CD1c-positive myeloid dendritic cell (primary cell): ENCODE measurements around the gene ZYG11B.
"Not testable (repeated sequence)": the region's sequence is repeated elsewhere in the genome, so short reads cannot be mapped to it uniquely, and the experiment has no call there.

ENCODE experiments used
- DNase-seq: peaks from one replicate; pipeline ENCODE4 v3.0.0-alpha.2; 2016; ENCODE audit errors: extremely low spot score

The ZYG11B gene

DNA sequence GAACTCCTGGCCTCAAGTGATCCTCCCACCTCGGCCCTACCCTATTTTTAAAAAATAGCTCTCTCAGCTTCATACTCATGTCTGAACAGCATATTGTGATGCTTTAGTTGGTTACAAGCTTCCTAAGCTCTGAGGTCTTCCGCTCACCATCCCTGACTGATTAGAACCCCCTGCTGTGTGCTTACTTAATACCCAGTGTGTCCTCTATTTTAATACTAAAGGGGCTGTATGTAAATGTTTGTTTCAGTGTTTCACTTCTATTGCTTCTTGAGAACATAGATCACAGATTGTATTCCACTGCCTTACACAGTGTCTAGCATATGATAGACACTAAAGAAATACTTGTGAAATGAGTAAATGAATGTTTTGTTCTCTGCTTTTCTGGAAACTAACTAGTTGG, 29.8 kb downstream of the ZYG11B start:
- DNase-seq = no peak

DNA sequence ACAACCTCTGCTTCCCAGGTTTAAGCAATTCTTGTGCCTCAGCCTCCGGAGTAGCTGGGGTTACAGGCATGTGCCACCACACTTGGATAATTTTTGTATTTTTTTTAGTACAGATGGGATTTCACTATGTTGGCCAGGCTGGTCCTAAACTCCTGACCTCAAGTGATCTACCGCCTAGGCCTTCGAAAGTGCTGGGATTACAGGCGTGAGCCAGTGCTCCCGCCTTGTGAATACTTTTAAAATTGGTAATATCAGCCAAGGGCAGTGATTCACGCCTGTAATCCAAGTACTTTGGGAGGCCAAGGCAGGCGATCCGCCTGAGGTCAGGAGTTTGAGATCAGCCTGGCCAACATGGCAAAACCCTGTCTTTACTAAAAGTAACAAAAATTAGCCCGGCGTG, 33.7 kb downstream of the ZYG11B start:
- DNase-seq = no peak

DNA sequence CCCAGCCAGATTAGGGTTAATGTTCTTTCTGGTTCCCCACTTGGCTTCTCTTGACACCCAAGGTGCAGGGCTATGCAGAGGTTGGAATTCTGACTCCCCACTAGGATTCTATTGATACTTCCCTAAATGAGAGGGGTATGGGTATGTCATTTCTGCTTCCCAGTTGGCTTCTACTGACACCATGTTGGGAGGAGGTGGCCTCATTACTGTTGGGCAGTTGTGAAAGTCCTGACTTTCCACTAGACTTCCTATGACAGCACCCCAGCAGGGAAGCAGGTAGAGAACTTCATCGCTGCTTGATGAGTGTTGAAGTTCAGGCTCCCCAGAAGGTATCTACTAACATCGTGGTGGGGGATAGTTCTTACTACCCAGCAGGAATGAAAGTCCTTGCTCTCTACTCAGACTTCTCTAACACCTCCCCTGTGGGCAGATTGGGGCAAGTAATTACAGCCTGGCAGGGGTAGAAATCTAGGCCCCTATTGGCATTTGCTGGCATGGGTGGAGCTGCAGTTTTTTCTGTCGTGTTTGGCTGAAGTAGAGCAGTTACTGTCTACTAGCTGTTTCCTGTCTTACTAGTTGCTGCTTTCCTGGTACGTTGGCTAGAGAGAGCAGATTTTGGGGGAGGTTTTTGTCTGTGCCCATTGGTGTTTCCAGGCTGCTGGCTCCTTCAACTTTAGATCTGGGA, 41.5 kb downstream of the ZYG11B start:
- DNase-seq = no peak

DNA sequence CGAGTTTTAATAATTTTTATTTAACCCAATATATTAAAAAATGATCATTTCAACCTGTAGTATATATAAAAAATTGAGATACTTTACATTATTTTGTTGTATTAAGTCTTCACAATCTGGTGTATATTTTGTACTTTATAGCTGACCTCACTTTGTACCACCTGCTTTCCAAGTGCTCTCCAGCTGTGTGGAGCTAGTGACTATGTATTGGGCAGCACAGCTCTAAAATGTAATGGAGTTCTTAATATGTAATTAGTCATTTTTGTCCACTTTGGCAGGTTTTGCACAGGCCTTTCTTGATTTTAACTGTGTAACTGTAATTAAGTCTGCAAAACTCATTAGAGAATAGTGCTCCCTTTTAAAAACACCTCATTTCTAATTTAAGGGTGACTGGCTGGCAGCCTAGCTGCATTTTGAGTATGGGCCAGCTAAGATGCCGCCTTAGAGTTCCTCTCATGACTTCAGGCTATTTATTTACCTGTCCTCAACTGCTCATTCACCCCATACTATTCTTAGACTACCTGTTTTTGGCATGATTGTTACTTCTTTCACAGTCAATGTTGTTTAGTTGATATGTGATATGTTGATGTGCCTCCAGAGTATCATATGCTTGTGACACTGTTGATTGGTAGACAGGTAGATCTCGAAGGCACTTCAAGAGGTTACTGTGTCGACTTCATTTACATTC, 43.2 kb downstream of the ZYG11B start:
- no peak for DNase-seq

DNA sequence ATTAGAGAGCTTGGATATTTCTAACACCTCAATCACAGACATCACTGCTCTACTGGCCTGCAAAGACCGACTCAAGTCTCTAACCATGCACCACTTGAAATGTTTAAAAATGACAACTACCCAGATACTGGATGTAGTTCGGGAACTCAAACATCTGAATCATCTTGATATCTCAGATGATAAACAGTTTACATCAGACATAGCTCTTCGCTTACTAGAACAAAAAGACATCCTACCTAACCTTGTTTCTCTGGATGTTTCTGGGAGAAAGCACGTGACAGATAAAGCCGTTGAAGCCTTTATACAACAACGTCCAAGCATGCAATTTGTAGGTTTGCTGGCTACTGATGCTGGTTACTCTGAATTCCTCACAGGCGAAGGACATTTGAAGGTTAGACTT, 45.1 kb downstream of the ZYG11B start:
- no peak for DNase-seq

DNA sequence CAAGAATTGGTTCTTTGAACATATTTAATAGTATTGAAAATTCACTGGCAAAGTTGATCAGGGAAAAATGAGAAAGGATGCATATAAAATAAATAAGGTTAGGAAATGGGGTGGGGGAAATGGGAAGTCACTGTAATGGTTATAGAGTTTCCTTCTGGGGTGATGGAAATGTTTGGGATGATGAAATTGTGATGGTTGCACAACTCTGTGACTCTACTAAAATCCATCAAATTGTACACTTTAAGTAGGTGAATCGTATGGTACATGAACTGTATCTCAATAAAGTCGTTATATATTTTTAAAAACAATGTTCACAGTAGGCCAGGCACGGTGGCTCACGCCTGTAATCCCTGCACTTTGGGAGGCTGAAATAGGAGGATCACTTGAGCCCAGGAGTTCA, 59.9 kb downstream of the ZYG11B start:
- DNase-seq = no peak

DNA sequence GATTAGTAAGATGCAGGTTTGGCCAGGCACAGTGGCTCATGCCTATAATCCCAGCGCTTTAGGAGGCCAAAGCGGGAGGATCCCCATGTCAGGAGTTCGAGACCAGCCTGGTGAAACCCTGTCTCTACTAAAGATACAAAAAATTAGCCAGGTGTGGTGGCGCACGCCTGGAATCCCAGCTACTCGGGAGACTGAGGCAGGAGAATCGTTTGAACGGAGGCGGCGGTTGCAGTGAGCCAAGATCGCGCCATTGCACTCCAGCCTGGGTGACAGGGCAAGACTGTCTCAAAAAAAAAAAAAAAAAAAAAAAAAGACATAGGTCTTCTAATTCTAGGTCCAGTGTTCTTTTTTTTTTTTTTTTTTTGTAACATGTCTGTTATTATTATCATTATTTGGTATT, 64.2 kb downstream of the ZYG11B start:
- not testable (repeated sequence) for DNase-seq

DNA sequence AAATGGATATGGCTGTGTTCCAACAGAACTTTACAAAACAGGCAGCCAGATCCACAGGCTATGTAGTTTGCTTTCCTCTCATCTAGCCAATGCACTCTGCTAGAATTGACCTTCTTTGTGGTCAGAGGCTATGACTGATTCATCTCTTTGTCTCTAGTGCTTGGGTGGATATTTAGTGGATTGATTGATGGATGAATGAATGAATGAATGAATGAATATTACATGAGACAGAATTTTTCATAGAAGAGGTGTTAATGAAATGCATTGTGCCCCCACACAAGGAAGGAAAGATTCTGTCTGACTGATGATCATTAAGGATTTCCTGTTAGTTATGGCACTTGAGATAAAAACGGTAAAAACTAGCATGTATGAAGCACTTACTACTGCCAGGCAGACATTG, 65.8 kb downstream of the ZYG11B start:
- no peak for DNase-seq

DNA sequence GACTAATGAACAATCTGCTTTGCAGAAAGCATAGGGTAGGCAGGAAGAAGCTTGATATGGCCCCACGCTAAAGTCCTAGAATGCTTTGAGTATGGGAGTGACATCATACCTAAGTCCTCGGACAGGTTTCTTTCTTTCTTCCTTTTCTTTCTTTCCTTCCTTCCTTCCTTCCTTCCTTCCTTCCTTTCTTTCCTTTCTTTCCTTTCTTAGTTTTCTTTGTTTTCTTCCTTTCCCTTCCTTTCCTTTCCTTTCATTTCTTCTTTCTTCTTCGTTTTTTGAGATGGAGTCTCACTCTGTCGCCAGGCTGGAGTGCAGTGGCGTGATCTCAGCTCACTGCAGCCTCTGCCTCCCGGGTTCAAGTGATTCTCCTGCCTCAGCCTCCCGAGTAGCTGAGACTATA, 67.5 kb downstream of the ZYG11B start:
- not testable (repeated sequence) for DNase-seq

DNA sequence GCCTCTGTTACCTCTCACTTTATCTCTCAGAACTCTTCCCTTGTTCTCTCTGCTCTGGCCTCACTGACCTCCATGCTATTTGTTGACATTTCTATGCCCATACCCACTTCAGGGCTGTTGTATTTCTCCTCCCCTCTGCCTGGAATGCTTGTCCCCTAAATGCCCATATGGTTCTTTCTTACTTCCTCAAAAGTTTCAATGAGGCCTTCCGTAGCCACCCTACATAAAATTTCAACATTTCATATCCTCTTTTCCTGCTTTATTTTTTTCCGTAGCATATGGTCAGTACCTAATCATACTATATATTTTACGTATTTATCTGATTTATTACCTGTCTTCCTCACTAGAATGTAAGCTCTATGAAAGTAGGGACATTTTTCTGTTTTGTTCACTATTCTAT, 69.2 kb downstream of the ZYG11B start:
- peak; percentile 39 for DNase-seq

DNA sequence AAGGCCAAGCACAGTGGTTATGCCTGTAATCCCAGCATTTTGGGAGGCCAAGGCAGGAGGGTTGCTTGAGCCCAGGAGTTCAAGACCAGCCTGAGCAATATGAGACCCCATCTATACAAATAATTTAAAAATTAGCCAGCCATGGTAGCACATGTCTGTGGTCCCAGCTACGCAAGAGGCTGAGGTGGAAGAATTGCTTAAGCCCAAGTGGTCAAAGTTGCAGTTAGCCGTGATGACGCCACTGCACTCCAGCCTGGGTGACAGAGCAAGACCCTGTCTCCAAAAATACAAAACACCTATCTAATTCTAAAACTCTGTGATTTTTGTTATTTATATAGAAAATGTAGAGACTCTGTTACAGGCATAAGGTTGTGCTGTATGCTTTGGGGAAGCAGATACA, 72.1 kb downstream of the ZYG11B start:
- no peak for DNase-seq

DNA sequence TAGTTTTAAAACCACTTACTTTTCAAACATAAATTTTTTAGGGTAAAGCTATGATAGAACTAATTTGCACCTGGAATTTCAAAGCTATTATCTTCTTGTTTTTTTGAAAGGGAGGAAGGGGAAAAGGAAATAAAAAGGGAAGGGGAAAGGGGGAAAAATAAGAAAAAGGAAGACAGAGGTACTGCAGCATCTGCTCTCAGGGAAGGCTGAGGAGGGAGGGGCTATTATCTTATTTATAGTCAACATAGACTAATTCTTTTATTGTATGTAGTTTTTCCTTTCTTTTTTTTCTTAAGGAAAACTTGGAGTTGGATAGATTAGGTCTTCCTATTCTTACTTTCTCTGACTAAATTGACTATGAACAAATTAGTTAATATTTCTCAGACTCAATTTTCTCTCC, 74.8 kb downstream of the ZYG11B start:
- DNase-seq = no peak

DNA sequence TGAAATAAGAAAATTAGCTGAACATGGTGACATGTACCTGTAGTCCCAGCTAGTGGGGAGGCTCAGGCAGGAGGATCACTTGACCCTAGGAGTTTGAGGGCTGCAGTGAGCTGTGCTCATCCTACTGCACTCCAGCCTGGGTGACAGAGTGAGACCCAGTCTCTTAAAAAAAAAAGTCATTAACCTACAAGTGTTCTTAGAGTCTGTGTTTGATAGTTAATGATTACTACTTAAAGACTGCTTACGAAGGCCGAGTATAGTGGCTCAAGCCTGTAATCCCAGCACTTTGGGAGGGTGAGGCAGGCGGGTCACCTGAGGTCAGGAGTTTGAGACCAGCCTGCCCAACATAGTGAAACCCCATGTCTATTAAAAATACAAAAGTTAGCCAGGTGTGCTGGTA, 77.8 kb downstream of the ZYG11B start:
- not testable (repeated sequence) for DNase-seq

DNA sequence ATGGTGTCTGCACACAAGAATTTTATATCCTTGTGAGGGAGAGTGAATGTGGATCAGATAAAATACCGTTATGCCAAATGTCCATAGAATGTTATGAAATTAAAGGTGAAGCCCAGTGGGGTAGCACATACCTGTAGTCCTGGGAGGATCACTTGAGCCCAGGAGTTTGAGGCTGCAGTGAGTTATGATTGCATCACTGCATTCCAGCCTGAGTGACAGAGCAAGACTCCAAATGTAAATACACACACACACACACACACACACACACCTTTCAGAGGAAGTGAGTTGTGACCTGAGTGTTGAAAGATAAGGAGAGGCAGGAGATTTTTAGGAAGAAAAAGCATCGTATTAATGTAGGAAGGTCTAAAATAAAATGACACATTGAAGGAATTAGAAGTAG, 88.2 kb downstream of the ZYG11B start:
- no peak for DNase-seq

DNA sequence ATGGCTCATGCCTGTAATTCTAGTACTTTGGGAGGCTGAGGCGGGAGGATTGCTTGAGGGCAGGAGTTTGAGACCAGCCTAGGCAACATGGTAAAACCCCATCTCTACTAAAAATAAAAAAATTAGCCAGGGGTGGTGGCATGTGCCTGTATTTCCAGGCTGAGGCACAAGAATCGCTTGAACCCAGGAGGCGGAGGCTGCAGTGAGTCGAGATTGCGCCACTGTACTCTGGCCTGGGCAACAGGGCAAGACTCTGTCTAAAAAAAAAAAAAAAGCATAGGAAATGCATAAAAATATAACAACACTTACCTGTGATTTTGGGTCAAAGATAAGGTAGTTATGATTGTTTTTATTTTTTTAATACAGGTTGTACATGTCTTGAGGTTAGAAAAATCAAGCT, 94.6 kb downstream of the ZYG11B start:
- DNase-seq = not testable (repeated sequence)

DNA sequence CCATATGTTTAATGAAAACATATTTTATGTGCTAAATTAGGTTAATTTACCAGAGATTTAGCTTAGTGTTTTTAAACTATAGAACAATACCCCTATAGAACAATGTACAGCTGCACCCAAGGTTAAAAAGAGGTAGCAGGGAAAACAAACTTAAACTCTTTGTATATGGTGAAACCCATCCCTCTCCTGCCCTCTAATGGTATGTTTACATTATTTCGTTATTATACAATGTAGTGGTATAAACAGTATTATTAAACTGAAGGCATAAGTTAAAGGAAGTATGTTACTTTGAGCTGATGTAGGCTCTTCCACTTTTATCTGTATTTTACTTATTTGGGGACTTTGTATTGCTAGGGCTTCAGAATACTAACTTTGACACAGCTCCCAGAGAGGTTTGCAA, 99.6 kb downstream of the ZYG11B start:
- DNase-seq = peak; percentile 3

DNA sequence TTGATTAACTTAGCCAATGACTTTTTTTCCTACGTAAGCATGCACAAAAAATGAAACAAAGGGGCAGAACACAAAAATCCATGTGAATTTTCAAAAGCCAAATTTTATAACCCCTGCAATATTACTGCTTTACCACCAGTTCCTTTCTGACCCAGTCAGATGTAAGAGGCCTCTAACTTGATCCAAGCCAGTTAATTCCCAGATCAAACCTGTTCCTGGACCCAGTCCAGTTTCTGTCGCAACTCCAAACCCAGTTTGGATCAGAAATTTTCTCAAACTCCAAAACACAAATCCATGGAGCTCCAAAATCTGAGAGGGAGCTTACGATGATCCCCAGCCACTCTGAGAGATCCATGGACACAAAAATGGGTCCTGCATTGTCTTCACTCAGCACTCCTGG, 108.5 kb downstream of the ZYG11B start:
- no peak for DNase-seq

DNA sequence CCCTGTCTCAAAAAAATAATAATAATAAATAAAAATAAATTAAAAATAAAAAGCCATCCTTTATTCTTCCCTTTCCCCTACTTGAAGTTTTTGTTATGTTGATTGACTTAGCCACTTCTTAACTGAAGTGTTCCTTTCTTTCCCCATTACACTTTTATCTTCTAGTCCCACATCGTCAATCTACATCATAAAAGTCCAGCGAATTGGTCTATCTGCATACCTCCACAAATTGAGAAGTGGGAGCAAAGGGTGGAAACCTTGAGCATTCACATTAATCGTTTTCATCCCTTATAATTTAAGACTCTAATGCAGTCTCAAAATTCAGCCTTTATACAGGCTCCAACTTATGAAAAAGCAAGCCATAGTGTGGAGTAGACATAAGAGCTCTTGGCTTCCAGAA, 109.8 kb downstream of the ZYG11B start:
- no peak for DNase-seq

DNA sequence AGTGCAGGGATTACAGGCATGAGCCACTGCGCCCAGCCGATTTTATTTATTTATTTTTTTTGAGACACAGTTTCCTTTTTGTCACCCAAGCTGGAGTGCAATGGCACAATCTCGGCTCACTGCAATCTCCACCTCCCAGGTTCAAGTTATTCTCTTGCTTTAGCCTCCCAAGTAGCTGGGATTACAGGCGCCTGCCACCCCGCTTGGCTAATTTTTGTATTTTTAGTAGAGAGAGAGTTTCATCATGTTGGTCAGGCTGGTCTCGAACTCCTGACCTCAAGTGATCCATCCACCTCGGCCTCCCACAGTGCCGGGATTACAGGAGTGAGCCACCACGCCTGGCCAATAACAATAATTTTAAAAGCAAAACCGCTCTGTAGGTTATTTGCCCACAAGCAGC, 112.9 kb downstream of the ZYG11B start:
- DNase-seq = not testable (repeated sequence)

DNA sequence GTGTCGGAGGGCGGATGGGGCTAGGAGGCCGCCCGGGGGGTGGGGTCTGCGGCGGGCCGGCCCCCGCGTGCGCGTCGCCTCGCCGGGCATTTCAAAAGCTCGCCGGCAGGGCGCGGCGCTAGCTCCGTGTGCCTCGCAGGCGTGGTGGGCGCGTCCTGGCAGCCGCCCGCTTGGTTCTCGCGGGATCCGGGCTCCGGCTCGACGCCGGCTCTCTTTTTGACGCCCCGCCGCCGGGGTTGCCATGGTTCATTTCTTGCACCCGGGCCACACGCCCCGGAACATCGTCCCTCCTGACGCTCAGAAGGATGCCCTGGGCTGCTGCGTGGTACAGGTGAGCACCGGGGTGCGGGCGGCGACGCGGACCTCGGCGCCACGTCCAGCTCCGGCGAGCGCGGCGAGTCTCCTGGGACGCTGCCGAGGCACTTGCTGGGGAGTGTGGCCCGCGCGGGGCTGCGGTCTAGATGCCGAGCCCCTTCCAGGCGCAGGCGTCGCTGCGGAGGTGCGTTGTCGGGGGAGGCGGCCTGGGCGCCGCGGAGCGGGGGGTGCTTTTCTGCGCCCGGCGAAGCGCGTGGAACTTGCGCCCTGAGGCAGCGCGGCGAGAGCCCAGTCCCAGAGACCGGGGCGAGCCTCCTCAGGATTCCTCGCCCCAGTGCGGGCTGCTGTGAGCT, 116.5 kb downstream of the ZYG11B start, which contains the start of gene ZYG11A:
ZYG11A (plus strand) TSS at position 118 of the 668 bp plus-strand sequence; CDS start at position 242, 124 bp downstream.
- peak; percentile 65 for DNase-seq

DNA sequence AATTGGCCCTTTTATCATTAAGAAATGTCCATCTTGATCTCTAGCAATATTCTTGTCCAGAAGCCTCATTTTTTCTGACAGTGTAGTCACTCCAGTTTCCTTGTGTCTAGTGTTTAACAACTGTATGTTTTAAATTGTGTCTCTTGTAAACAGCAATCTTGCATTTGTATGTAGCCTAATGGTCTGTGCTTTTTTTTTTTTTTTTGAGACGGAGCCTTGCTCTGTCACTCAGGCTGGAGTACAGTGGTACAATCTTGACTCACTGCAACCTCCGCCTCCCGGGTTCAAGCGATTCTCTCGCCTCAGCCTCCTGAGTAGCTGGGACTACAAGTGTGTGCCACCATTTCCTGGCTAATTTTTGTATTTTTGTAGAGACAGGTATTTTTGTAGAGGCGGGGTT, 118.9 kb downstream of the ZYG11B start:
- not testable (repeated sequence) for DNase-seq

DNA sequence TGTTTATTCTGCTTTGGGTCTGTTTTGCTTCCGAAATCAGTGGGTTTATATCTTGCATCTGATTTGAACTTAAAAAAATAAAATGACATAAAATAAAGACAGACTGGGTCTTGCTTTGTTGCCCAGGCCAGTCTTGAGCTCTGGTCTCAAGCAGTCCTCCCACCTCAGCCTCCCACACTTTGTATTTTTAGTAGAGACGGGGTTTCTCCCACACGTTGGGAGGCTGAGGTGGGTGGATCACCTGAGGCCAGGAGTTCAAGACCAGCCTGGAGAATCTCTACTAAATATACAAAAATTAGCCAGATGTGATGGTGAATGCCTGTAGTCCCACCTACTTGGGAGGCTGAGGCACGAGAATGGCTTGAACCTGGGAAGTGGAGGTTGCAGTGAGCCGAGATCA, 122.2 kb downstream of the ZYG11B start:
- no peak for DNase-seq

DNA sequence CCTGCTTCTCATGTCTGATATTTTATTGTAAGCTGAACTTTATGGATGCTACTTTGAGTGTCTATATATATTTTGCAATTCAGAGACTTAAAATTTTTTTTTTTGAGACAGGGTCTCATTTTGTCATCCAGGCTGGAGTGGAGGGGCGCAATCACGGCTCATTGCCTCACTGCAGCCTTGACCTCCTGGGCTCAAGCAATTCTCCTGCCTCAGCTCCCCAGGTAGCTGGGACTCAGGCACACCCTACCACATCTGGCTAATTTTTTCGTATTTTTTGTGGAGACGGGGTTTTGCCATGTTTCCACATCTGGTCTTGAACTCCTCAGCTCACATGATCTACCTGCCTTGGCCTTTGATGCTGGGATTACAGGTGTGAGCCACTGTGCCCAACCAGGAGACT, 124.7 kb downstream of the ZYG11B start:
- no peak for DNase-seq
